ENCODE measurements around the gene ADRA2C.

GRCh38 chr4:3720466-3720865, 45.7 kb upstream of the ADRA2C start:
- no peak for TF ChIP-seq CTCF (IDR thresholded peaks at IDR 0.05)
- no peak for TF ChIP-seq POLR2AphosphoS5 (IDR thresholded peaks at IDR 0.05; ENCODE audit: low read depth, low read length)
- TF ChIP-seq REST (IDR thresholded peaks at IDR 0.05; ENCODE audit: insufficient read depth in 1 of 2, low read depth in 2 of 2, low read length in 1 of 2), result no peak
- TF ChIP-seq SIN3A (IDR thresholded peaks at IDR 0.05; ENCODE audit: borderline replicate concordance, insufficient read depth, low read depth, low read length), result no peak
- no peak for TF ChIP-seq TCF7L2 (IDR thresholded peaks at IDR 0.05; ENCODE audit: low read depth, low read length)

All from Panc1 (cell line).